AG04449 (cell line): ENCODE measurements around the gene HSFX2.
"Not testable (repeated sequence)": the region's sequence is repeated elsewhere in the genome, so short reads cannot be mapped to it uniquely, and the experiment has no call there.

Source experiments
- CTCF ChIA-PET: fragments of 350-600 bp; formaldehyde crosslinking; extraction: SDS; loops from one replicate; lab custom pipeline; 2021; ENCODE audit warnings: antibody characterized with exemption; lab: Yijun Ruan, JAX
- POLR2A ChIA-PET: fragments of 400-600, 350-600 bp; formaldehyde crosslinking; extraction: SDS; loops from one replicate; lab custom pipeline; 2020; ENCODE audit warnings: antibody characterized with exemption, inconsistent platforms; lab: Yijun Ruan, JAX
- DNase-seq: peaks from one replicate; pipeline ENCODE4 v3.0.0-alpha.2; 2010; ENCODE audit warnings: low read depth, low spot score
- H3K4me3 ChIP-seq: 2 replicates; pipeline ENCODE4 v1.5.1; 2011; ENCODE audit warnings: low read depth, mild to moderate bottlenecking, control low read depth, low read length
- CTCF ChIP-seq: IDR thresholded peaks from one replicate; pipeline ENCODE4 v1.5.1; 2011; ENCODE audit warnings: mild to moderate bottlenecking, moderate library complexity, low read length, control low read depth, inconsistent platforms; ENCODE audit not compliant: insufficient read depth; ENCODE audit errors: missing control alignments

Gene HSFX2

DNA sequence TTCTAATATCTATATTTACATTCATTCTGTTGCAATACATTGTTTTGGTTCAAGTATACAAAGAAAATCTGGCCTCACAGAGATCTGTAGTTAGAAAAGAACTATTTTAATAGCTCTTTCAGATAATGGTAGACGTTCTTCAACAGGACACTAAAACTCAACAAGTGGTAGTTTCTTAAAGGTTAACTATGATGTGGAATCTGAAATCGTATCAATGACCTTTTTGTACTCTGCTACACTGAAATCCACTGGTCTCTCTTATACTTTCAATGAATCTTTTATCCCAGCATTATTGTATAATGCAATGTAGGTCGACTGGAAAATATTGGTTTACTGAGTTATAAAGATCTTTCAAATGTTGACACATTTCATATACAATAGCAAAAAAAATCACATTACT is 23.8 kb upstream of the HSFX2 start:
- TF ChIP-seq CTCF: no peak
- ChIA-PET CTCF (no interaction called here), POLR2A (no interaction called here)
- no peak for DNase-seq
- no peak overlapping the region for H3K4me3 ChIP-seq

GRCh38 chrX:149611623-149612175 is 16.6 kb upstream of the HSFX2 start:
- ChIA-PET POLR2A (no interaction called here), CTCF (no interaction called here)
- TF ChIP-seq CTCF: no peak
- no peak for DNase-seq
- H3K4me3 ChIP-seq: no peak overlapping the region

GRCh38 chrX:149610511-149610910 is 15.4 kb upstream of the HSFX2 start:
- no peak overlapping the region for H3K4me3 ChIP-seq
- CTCF ChIA-PET: no interaction called here
- TF ChIP-seq CTCF: no peak
- DNase-seq: no peak
- POLR2A ChIA-PET: no interaction called here

GRCh38 chrX:149607699-149608098 is 12.6 kb upstream of the HSFX2 start:
- no peak overlapping the region for H3K4me3 ChIP-seq
- no peak for TF ChIP-seq CTCF
- POLR2A ChIA-PET: no interaction called here
- DNase-seq: no peak
- CTCF ChIA-PET: no interaction called here

DNA sequence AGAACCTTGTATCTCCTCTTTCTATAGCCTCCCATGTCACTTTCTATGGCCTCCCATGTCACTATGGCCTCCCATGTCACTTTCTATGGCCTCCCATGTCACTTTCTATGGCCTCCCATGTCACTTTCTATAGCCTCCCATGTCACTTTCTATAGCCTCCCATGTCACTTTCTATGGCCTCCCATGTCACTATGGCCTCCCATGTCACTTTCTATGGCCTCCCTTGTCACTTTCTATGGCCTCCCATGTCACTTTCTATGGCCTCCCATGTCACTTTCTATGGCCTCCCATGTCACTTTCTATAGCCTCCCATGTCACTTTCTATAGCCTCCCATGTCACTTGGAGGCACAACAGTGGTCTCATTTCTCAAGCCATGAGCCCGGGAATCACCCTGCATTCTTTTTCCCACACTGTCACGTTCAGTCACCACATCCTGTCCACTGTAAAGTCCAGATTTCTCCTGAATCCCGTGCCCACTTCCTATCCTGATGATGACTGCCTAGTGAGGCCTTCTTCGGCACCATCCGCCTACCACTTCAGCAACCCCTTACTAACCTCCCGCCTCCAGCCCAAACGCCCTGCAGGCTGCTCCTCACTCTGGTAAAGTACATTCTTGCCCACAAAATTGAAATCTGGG is 10.3 kb upstream of the HSFX2 start:
- DNase-seq, CTCF ChIA-PET, H3K4me3 ChIP-seq, POLR2A ChIA-PET: not testable (repeated sequence)

DNA sequence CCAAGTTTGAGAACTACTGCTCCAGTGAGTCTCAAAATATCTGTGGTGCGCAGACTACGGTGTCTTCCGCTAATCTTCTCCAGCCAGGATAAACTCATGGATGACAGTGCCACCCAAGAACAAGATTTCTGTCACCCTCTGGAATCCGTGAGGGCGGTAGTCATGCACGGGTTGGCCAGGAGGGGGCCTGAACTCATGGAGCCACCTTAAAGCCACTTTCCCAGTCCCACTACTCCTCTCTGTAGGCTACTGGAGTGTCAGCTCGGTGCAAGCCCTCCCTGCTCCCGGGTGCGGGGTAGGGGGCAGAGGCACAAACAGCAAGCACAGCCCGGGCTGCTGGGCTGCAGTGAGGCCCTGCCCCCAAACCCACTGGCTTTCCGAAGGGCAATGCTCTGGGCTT is 3.5 kb upstream of the HSFX2 start:
- DNase-seq, H3K4me3 ChIP-seq, POLR2A ChIA-PET, CTCF ChIA-PET: not testable (repeated sequence)

- DNase-seq, POLR2A ChIA-PET, CTCF ChIA-PET, H3K4me3 ChIP-seq: not testable (repeated sequence)
Observed at GRCh38 chrX:149595943-149596342, 829 bp upstream of the HSFX2 start.

- DNase-seq, H3K4me3 ChIP-seq, CTCF ChIA-PET, POLR2A ChIA-PET: not testable (repeated sequence)
Observed at GRCh38 chrX:149590993-149591392, 4.1 kb downstream of the HSFX2 start.

DNA sequence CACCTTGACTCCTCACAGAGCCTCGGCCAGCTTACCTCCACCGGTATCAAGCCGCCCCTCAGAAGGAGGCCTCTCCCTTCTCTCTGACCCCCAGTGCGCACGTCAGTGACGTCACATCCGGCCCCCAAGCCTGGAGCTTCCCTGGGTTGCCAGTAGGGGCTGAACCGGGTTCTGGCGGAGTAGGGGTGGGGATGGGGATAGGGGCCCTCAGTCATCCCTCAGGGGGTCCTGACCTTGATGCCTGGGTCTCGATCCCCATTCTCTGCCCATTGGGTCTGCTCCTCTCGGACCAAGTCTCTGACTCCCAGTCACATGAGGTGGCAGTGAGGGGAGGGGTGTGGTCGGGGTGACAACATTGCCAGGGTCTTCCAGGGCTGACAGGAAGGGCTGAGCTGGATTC is 7.8 kb downstream of the HSFX2 start, which contains the start of gene MAGEA9B:
Gene MAGEA9B, minus strand, starts transcription at position 101 of the 400 bp plus-strand sequence. CDS start 4,280 bp downstream, outside the sequence.
- DNase-seq, POLR2A ChIA-PET, H3K4me3 ChIP-seq, CTCF ChIA-PET: not testable (repeated sequence)

- CTCF ChIA-PET: not testable (repeated sequence)
Observed at GRCh38 chrX:149585631-149586030, 9.5 kb downstream of the HSFX2 start.

GRCh38 chrX:149573456-149573855 is 21.7 kb downstream of the HSFX2 start:
- CTCF ChIA-PET, H3K4me3 ChIP-seq, POLR2A ChIA-PET, DNase-seq: not testable (repeated sequence)

More at GRCh38 chrX:149585631-149586030, 9.5 kb downstream of the HSFX2 start:
- H3K4me3 ChIP-seq, POLR2A ChIA-PET, DNase-seq: not testable (repeated sequence)
